PFSK-1 (cell line): ENCODE measurements around the gene LTBP2.

Experiments used
- FOXP2 ChIP-seq: optimal IDR thresholded peaks from 2 replicates; pipeline ENCODE3; 2011; ENCODE audit warnings: borderline replicate concordance, control low read depth, inconsistent platforms; ENCODE audit not compliant: insufficient read depth; ENCODE audit errors: extremely low read length, extremely low read depth
- POLR2AphosphoS5 ChIP-seq: IDR thresholded peaks from 2 replicates; pipeline ENCODE4 v1.6.1; 2012; ENCODE audit warnings: low read depth, mild to moderate bottlenecking, control low read depth, low read length, moderate library complexity
- SIN3A ChIP-seq: IDR thresholded peaks from 2 replicates; pipeline ENCODE4 v1.6.1; 2012; ENCODE audit warnings: mild to moderate bottlenecking, low read length, moderate library complexity, borderline replicate concordance; ENCODE audit not compliant: insufficient read depth
- TAF1 ChIP-seq: IDR thresholded peaks from 2 replicates; pipeline ENCODE4 v1.6.1; 2012; ENCODE audit warnings: low read length, control low read depth, borderline replicate concordance; ENCODE audit not compliant: insufficient read depth
- TF ChIP-seq, protein P1 (sequence below), 2 experiments: IDR thresholded peaks; 2 replicates each; pipeline versions ENCODE4 v1.6.1 to v1.8.0; 2011 to 2012; ENCODE audit warnings: low read depth in 2 of 2, low read length in 2 of 2, control low read depth in 1 of 2, inconsistent platforms in 1 of 2, mild to moderate bottlenecking in 1 of 2, moderate library complexity in 1 of 2; ENCODE audit not compliant: insufficient read depth in 1 of 2

The LTBP2 gene

GRCh38 chr14:74652541-74652940 is 40.5 kb upstream of the LTBP2 start:
- TF ChIP-seq SIN3A: no peak
- TF ChIP-seq, protein P1, sequence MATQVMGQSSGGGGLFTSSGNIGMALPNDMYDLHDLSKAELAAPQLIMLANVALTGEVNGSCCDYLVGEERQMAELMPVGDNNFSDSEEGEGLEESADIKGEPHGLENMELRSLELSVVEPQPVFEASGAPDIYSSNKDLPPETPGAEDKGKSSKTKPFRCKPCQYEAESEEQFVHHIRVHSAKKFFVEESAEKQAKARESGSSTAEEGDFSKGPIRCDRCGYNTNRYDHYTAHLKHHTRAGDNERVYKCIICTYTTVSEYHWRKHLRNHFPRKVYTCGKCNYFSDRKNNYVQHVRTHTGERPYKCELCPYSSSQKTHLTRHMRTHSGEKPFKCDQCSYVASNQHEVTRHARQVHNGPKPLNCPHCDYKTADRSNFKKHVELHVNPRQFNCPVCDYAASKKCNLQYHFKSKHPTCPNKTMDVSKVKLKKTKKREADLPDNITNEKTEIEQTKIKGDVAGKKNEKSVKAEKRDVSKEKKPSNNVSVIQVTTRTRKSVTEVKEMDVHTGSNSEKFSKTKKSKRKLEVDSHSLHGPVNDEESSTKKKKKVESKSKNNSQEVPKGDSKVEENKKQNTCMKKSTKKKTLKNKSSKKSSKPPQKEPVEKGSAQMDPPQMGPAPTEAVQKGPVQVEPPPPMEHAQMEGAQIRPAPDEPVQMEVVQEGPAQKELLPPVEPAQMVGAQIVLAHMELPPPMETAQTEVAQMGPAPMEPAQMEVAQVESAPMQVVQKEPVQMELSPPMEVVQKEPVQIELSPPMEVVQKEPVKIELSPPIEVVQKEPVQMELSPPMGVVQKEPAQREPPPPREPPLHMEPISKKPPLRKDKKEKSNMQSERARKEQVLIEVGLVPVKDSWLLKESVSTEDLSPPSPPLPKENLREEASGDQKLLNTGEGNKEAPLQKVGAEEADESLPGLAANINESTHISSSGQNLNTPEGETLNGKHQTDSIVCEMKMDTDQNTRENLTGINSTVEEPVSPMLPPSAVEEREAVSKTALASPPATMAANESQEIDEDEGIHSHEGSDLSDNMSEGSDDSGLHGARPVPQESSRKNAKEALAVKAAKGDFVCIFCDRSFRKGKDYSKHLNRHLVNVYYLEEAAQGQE (IDR thresholded peaks at IDR 0.05; ENCODE audit: insufficient read depth in 1 of 2, low read depth in 2 of 2, low read length in 2 of 2): no peak
- no peak for TF ChIP-seq FOXP2
- TF ChIP-seq POLR2AphosphoS5: no peak
- no peak for TF ChIP-seq TAF1

DNA sequence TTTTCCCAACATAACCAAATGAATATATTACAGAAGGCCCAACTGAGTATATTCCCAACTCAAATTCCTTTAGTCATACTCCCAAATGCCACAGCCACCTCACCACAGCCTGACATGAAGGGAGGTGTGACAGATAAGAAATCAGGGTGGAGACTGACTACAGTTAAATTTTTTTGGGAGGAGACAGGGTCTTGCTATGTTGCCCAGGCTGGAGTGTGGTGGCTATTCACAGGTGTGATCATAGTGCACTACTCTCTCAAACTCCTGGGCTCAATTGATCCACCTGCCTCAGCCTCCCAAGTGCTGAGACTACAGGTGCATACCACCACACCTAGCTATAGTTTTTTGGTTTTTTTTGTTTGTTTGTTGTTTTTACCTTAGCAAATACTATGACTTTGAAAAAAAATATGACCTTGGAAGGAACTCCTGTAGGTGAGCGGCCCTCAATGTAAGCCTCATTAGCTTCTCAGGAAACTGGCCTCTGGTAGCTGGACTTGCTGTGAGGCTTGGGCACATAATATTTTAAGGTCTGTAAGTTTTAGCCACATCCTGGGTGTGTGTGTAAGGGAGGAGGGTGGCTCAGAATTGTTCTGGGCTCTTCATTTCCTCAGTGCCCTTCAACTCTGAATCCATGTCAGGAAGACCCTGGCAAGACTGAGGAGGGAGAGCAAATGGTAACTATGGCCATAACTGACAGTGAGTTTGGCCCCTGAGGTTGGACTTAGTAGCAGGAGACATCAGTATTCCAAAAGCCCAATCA is 39.1 kb upstream of the LTBP2 start:
- TF ChIP-seq POLR2AphosphoS5 (no peak), TAF1 (no peak), FOXP2 (no peak), SIN3A (no peak)
- TF ChIP-seq, protein P1 (IDR thresholded peaks at IDR 0.05; ENCODE audit: insufficient read depth in 1 of 2, low read depth in 2 of 2, low read length in 2 of 2): no peak

- TF ChIP-seq TAF1 (no peak), SIN3A (no peak), FOXP2 (no peak), POLR2AphosphoS5 (no peak)
- TF ChIP-seq, protein P1 (IDR thresholded peaks at IDR 0.05; ENCODE audit: insufficient read depth in 1 of 2, low read depth in 2 of 2, low read length in 2 of 2): no peak
Measured at GRCh38 chr14:74649673-74650072, 37.6 kb upstream of the LTBP2 start.

DNA sequence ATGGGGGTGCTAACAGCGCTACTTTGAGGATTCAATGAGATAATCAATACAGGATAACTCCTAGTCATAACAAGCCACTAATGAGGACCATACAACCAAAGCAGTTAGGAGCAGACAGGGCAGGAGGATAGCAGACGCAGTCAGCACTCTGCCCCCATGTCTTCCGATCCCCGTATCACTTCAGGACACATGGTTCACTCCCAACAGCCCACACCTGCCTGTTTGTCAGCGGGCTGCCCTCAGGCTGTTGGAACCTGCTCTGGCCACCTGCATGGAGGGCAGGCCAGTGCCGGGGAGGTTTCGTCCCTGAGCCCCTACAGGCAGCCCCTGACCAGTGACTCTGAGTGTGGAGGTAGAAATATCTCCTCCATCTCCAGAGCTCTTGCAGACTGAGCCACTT is 37.1 kb upstream of the LTBP2 start:
- TF ChIP-seq, protein P1 (IDR thresholded peaks at IDR 0.05; ENCODE audit: insufficient read depth in 1 of 2, low read depth in 2 of 2, low read length in 2 of 2): no peak
- no peak for TF ChIP-seq POLR2AphosphoS5
- TF ChIP-seq FOXP2: no peak
- TF ChIP-seq TAF1: no peak
- no peak for TF ChIP-seq SIN3A
